SU-DHL-6 (cell line): ENCODE data around the gene ZNF512B.

Experiments
- EZH2phosphoT487 ChIP-seq: fragments of 200-600 bp; sonication (generic), shearing (Covaris generic); conservative IDR thresholded peaks from 2 replicates; pipeline ENCODE4 v1.6.1; 2018; ENCODE audit warnings: mild to moderate bottlenecking, antibody characterized with exemption, low read length, moderate library complexity, mixed read lengths
- TF ChIP-seq, protein P1 (sequence below): fragments of 200-600 bp; sonication (generic); IDR thresholded peaks from one replicate; pipeline ENCODE4 v1.5.1; 2017; ENCODE audit warnings: antibody characterized with exemption, mild to moderate bottlenecking, low read length, moderate library complexity; ENCODE audit not compliant: insufficient read depth, poor library complexity, severe bottlenecking

DNA sequence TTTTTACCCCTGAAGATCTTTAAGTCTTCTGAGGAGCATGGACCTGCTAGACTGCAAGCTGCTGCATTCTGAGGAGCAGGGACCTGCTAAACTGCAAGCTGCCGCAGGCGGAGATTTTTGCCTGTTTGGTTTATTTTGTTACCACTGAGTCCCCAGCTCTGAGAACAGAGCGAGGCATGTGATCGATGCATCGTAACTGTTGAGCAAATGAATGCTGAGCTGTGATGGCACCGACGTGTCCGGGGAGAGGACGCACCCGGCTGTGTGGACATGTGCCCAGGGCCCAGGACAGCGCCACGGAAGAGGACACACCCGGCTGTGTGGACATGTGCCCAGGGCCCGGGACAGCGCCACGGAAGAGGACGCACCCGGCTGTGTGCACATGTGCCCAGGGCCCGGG, 50.6 kb downstream of the ZNF512B start:
- TF ChIP-seq, protein P1, sequence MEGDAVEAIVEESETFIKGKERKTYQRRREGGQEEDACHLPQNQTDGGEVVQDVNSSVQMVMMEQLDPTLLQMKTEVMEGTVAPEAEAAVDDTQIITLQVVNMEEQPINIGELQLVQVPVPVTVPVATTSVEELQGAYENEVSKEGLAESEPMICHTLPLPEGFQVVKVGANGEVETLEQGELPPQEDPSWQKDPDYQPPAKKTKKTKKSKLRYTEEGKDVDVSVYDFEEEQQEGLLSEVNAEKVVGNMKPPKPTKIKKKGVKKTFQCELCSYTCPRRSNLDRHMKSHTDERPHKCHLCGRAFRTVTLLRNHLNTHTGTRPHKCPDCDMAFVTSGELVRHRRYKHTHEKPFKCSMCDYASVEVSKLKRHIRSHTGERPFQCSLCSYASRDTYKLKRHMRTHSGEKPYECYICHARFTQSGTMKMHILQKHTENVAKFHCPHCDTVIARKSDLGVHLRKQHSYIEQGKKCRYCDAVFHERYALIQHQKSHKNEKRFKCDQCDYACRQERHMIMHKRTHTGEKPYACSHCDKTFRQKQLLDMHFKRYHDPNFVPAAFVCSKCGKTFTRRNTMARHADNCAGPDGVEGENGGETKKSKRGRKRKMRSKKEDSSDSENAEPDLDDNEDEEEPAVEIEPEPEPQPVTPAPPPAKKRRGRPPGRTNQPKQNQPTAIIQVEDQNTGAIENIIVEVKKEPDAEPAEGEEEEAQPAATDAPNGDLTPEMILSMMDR = no peak
- TF ChIP-seq EZH2phosphoT487 = no peak
